Endothelial cell of umbilical vein (primary cell): Measurements from ENCODE around the gene GPR22. TPM values are rescaled to one million over a fixed set of nuclear protein-coding genes. Genes with fewer than 3 reads are reported as not detected.

Source experiments
- BruUV-seq: library from RNA; stranded (reverse); fragments of 400-500 nt; replicated peaks from 2 replicates; lab custom pipeline; 2021; lab: Mats Ljungman, UMichigan
- CTCF ChIA-PET: fragments of 300-600, 350-600 bp; sonication (Branson Sonifier 250); formaldehyde crosslinking; loops from one replicate; lab custom pipeline; 2021; ENCODE audit warnings: antibody characterized with exemption, inconsistent platforms; lab: Charles Lee
- POLR2A ChIA-PET: fragments of 300-600, 350-600 bp; sonication (Branson Sonifier 250); formaldehyde crosslinking; loops from one replicate; lab custom pipeline; 2021; ENCODE audit warnings: antibody characterized with exemption, inconsistent platforms; lab: Charles Lee
- DNase-seq: peaks from one replicate; pipeline ENCODE4 v3.0.0-alpha.2; 2011; ENCODE audit warnings: low read depth, low spot score
- FAIRE-seq: peaks from 2 replicates; lab custom pipeline; 2011; peaks lifted over from hg19 to GRCh38; lab: Jason Lieb, UNC
- H2AFZ ChIP-seq: 2 replicates; pipeline ENCODE4 v1.6.0; 2012; ENCODE audit warnings: low read depth, low read length, control low read depth, inconsistent platforms
- H3K27ac ChIP-seq: 2 replicates; pipeline ENCODE4 v1.5.1; 2011; ENCODE audit warnings: low read depth, mild to moderate bottlenecking, control low read depth, low read length, moderate library complexity; ENCODE audit not compliant: insufficient read depth
- H3K27me3 ChIP-seq, 2 experiments: 2 replicates each; pipeline versions ENCODE4 v1.6.0 to v1.6.1; 2011; ENCODE audit warnings: low read length in 2 of 2, mixed read lengths in 1 of 2; ENCODE audit not compliant: control insufficient read depth in 2 of 2, insufficient read depth in 2 of 2
- H3K36me3 ChIP-seq, 2 experiments: 2 replicates in 1 of 2; 3 replicates in 1 of 2; pipeline ENCODE4 v1.5.1; 2011; ENCODE audit warnings: low read length in 2 of 2, mild to moderate bottlenecking in 1 of 2, moderate library complexity in 1 of 2; ENCODE audit not compliant: control insufficient read depth in 2 of 2, insufficient read depth in 2 of 2; ENCODE audit errors: extremely low read depth in 1 of 2
- H3K4me1 ChIP-seq: 3 replicates; pipeline ENCODE4 v1.5.1; 2011; ENCODE audit warnings: mild to moderate bottlenecking, low read length; ENCODE audit not compliant: control insufficient read depth, insufficient read depth; ENCODE audit errors: extremely low read depth
- H3K4me2 ChIP-seq: 2 replicates; pipeline ENCODE4 v1.6.1; 2011; ENCODE audit warnings: low read length, control low read depth, mixed read lengths; ENCODE audit not compliant: insufficient read depth
- H3K4me3 ChIP-seq, 3 experiments: fragments of 200-600 bp in 1 of 3; sonication (generic), shearing (Covaris generic) in 1 of 3; replicated peaks in 1 of 3; 2 replicates each; pipeline ENCODE4 v1.5.1; 2011 to 2016; ENCODE audit warnings: control low read depth in 3 of 3, low read length in 3 of 3, mild to moderate bottlenecking in 2 of 3, inconsistent platforms in 1 of 3, low read depth in 1 of 3, moderate library complexity in 1 of 3; ENCODE audit not compliant: insufficient read depth in 1 of 3
- H3K79me2 ChIP-seq: 2 replicates; pipeline ENCODE4 v1.6.0; 2012; ENCODE audit warnings: low read length, inconsistent platforms; ENCODE audit not compliant: control insufficient read depth, insufficient read depth
- H3K9ac ChIP-seq: replicated peaks from 2 replicates; pipeline ENCODE3; 2011; ENCODE audit warnings: low read length, control low read depth; ENCODE audit not compliant: insufficient read depth; ENCODE audit errors: extremely low read depth
- H3K9me1 ChIP-seq: replicated peaks from 3 replicates; pipeline ENCODE4 v1.6.0; 2011; ENCODE audit warnings: mild to moderate bottlenecking, low read length; ENCODE audit not compliant: control insufficient read depth, insufficient read depth; ENCODE audit errors: extremely low read depth
- H3K9me3 ChIP-seq: replicated peaks from 2 replicates; pipeline ENCODE4 v1.5.1; 2012; ENCODE audit warnings: low read length, inconsistent platforms; ENCODE audit not compliant: control insufficient read depth, insufficient read depth
- H4K20me1 ChIP-seq: replicated peaks from 2 replicates; pipeline ENCODE3; 2011; ENCODE audit warnings: mild to moderate bottlenecking, low read length; ENCODE audit not compliant: control insufficient read depth, insufficient read depth; ENCODE audit errors: extremely low read depth
- CTCF ChIP-seq, 2 donors: IDR thresholded peaks; 1 replicate in 1 of 2; 2 replicates in 1 of 2; pipeline ENCODE4 v1.5.1; 2011; ENCODE audit warnings: low read length in 2 of 2, mild to moderate bottlenecking in 2 of 2, moderate library complexity in 2 of 2, control low read depth in 1 of 2, inconsistent platforms in 1 of 2, low read depth in 1 of 2; ENCODE audit not compliant: insufficient read depth in 1 of 2; ENCODE audit errors: extremely low read depth in 1 of 2
- EZH2 ChIP-seq: IDR thresholded peaks from 2 replicates; pipeline ENCODE4 v1.6.1; 2012; ENCODE audit warnings: borderline replicate concordance, low read depth, mild to moderate bottlenecking, moderate library complexity, low read length, inconsistent platforms; ENCODE audit not compliant: severe bottlenecking
- FOS ChIP-seq: IDR thresholded peaks from 2 replicates; pipeline ENCODE4 v1.6.1; 2011; ENCODE audit warnings: mild to moderate bottlenecking, low read length, moderate library complexity, borderline replicate concordance; ENCODE audit not compliant: insufficient read depth
- GATA2 ChIP-seq: IDR thresholded peaks from 2 replicates; pipeline ENCODE4 v1.7.0; 2011; ENCODE audit warnings: low read depth, mild to moderate bottlenecking, moderate library complexity, mixed read lengths, low read length; ENCODE audit not compliant: insufficient read length, insufficient read depth
- MYC ChIP-seq: IDR thresholded peaks from one replicate; pipeline ENCODE4 v1.6.1; 2011; ENCODE audit warnings: mild to moderate bottlenecking, low read depth, low read length
- dilution Hi-C: fragments of 300-500 bp; cut with MboI; formaldehyde crosslinking; loops from one replicate; pipeline ENCODE4 v1.15.0; 2019; ENCODE audit warnings: low sequenced_read_pairs; ENCODE audit not compliant: extremely low pct_ligation_motif_present
- intact Hi-C: fragments of 100-400 bp; cut with micrococcal nuclease; formaldehyde crosslinking; loops from one replicate; pipeline ENCODE4 v1.10.0; 2022
- polyA plus RNA-seq, 4 experiments: library from polyadenylated mRNA; depleted of rRNA in 3 of 4; stranded (reverse) in 3 of 4; unstranded in 1 of 4; fragments of >200 nt; gene quantifications; 2 replicates each; pipeline versions ENCODE4 v1.2.1 to v1.2.3, GENCODE V29; 2011 to 2012; ENCODE audit warnings: missing spikeins in 1 of 4
- total RNA-seq: library from RNA; stranded (reverse); gene quantifications from 2 replicates; pipeline ENCODE4 v1.2.3, GENCODE V29; 2021
- TF ChIP-seq, protein P1 (sequence below): IDR thresholded peaks from 2 replicates; pipeline ENCODE4 v1.6.1; 2011; ENCODE audit not compliant: insufficient read depth, insufficient read length

Gene GPR22
- total and polyA plus RNA-seq, 2 donors (not counting 3 experiments of a cell fraction or from before 2014, with no cell fraction given), result not detected

- dilution Hi-C loops, result no loop called here
- no TSS peak for BruUV-seq
- Histone ChIP-seq H4K20me1 (no peaks in the 10 kb centered on the region), H3K9ac (no peak overlapping the region), H3K36me3 (no peaks in the 10 kb centered on the region), H3K79me2 (peaks cover 2% of the 10 kb centered on the region), H2AFZ (no peak overlapping the region), H3K9me1 (no peaks in the 10 kb centered on the region), H3K4me1 (peaks cover 3% of the 10 kb centered on the region), H3K27ac (no peak overlapping the region), H3K9me3 (no peaks in the 10 kb centered on the region), H3K27me3 (no peaks in the 10 kb centered on the region), H3K4me2 (no peak overlapping the region), H3K4me3 (no peak overlapping the region)
- intact Hi-C loops, result no loop called here
- DNase-seq (no peak), FAIRE-seq (no peak)
- CTCF ChIA-PET, result no interaction called here
- TF ChIP-seq EZH2, result no peak
- no peak for TF ChIP-seq MYC
- POLR2A ChIA-PET, result no interaction called here
Observed at GRCh38 chr7:107503687-107504086, 33.8 kb downstream of the GPR22 start.

DNA sequence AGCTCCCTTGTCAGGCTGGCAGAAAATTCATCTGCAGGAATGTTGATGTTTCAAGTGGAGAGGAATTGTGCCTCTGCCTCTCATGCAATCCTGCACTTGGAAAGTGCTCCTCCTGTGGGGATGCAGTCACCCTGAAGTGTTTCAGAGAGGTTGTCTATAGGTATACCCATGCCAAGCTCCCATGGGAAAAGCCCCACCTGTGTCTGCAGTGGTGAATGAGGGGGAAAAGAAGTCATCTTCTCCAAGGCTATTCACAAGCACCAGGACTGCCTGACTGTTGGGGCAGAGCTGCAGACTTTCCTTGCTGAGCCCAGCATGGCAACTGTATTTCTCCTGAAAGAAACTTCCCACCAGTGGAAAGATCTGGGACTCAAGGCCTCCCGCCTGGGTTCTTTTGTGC lies 35.5 kb downstream of the GPR22 start:
- DNase-seq (no peak), FAIRE-seq (no peak)
- Histone ChIP-seq H3K9me3 (no peaks in the 10 kb centered on the region), H2AFZ (no peak overlapping the region), H3K79me2 (no peaks in the 10 kb centered on the region), H3K9ac (no peak overlapping the region), H3K4me2 (no peak overlapping the region), H3K27me3 (no peaks in the 10 kb centered on the region), H3K9me1 (no peaks in the 10 kb centered on the region), H3K4me3 (no peak overlapping the region), H3K36me3 (no peaks in the 10 kb centered on the region), H3K27ac (no peak overlapping the region), H4K20me1 (no peaks in the 10 kb centered on the region), H3K4me1 (peaks cover 3% of the 10 kb centered on the region)
- intact Hi-C loops, result no loop called here
- BruUV-seq, result no TSS peak
- dilution Hi-C loops, result no loop called here
- ChIA-PET CTCF (interaction anchor here (1.4 kb wide), 1 partner anchor 10 kb away, joined by 3 read pairs; no protein-coding TSS in a partner anchor), POLR2A (no interaction called here)
- TF ChIP-seq, protein P1, sequence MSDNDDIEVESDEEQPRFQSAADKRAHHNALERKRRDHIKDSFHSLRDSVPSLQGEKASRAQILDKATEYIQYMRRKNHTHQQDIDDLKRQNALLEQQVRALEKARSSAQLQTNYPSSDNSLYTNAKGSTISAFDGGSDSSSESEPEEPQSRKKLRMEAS, result no peak
- TF ChIP-seq FOS (no peak), GATA2 (no peak), CTCF (IDR thresholded peaks at IDR 0.05; ENCODE audit: extremely low read depth in 1 of 2, insufficient read depth in 1 of 2, low read depth in 1 of 2, low read length in 2 of 2) (no peak)
